ENCODE data around the gene PRR36. TPM values are rescaled to one million over a fixed set of nuclear protein-coding genes. Genes with fewer than 3 reads are reported as not detected.

PRR36 gene
- total RNA-seq, 1 experiment from 2014 or later: 0.14 TPM

GRCh38 chr19:7908078-7908699, 34.0 kb upstream of the PRR36 start:
- no peak overlapping the region for H3K4me3 ChIP-seq (ENCODE audit: insufficient read depth, low read depth, low read length)
- H3K27me3 ChIP-seq (ENCODE audit: control insufficient read depth, insufficient read depth, low read length): no peaks in the 10 kb centered on the region
- H3K36me3 ChIP-seq (replicated peaks; ENCODE audit: control insufficient read depth, insufficient read depth, low read length): peaks cover 1% of the 10 kb centered on the region
- no peak for DNase-seq

DNA sequence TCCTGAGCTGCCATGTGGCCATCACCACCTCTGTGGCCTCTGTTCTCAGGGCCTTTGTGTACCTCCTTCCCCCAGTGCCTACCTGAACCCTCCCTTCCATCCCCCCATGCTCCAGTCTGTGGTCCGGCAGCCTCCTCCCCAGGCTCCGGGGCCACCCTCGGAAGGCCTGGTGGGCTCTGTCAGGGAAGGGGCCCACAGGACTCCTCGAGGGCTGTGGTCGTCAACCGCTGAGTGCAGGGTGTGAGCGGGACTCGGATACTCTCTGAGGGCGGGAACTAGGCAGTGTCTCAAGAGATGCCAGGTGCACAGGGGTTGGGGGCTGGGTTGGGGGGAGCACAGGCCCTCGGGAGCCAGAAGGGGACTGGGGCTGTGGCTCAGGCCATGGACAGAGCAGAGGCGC, 33.4 kb upstream of the PRR36 start:
- H3K4me3 ChIP-seq (ENCODE audit: insufficient read depth, low read depth, low read length): no peak overlapping the region
- DNase-seq: no peak
- peaks cover 1% of the 10 kb centered on the region for H3K36me3 ChIP-seq (replicated peaks; ENCODE audit: control insufficient read depth, insufficient read depth, low read length)
- H3K27me3 ChIP-seq (ENCODE audit: control insufficient read depth, insufficient read depth, low read length): no peaks in the 10 kb centered on the region

DNA sequence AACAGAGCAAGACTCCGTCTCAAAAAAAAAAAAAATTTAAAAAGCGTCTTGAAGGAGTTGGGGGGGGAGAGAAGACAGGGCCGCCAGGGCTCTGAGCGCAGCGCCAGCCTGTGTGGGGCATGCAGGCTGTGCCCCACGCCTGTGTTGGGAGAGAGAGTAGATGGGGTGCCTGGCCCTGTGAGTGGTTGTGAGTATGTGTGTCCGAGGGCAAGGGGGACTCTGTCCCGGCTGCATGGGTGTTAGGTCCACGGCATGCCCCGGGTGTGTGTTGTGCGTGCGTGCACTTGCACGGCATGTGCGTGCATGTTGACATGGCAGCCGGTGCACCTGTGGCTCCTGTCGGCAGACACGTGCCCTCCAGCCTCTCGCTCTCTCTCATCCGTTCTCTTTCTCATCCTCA, 32.9 kb upstream of the PRR36 start:
- Histone ChIP-seq H3K4me3 (ENCODE audit: insufficient read depth, low read depth, low read length) (no peak overlapping the region), H3K36me3 (replicated peaks; ENCODE audit: control insufficient read depth, insufficient read depth, low read length) (peaks cover 1% of the 10 kb centered on the region; the same call in 1 of the 2 replicates), H3K27me3 (ENCODE audit: control insufficient read depth, insufficient read depth, low read length) (no peaks in the 10 kb centered on the region; the same call in 1 of the 2 replicates)
- no peak for DNase-seq

DNA sequence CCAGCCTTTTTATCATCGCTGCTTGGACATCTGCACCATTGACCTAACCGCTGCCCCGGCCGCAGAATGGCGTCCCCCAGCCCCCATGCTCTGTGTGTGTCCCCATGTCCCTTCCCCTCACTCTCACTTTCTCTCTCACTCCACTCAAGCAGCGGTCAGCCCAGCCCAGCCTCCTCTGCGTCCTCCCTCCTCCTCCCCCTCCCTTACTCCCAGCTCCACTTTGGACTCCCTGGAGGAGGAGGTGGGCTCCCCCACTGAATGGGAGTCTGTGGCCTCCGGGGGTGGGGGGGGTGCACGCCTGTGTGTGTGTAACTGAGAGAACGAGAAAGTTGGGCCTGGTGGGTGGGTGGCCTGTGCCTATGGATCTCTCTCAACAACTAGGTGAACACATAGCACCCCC, 31.7 kb upstream of the PRR36 start:
- Histone ChIP-seq H3K27me3 (ENCODE audit: control insufficient read depth, insufficient read depth, low read length) (no peaks in the 10 kb centered on the region; the same call in 1 of the 2 replicates), H3K4me3 (ENCODE audit: insufficient read depth, low read depth, low read length) (no peak overlapping the region), H3K36me3 (replicated peaks; ENCODE audit: control insufficient read depth, insufficient read depth, low read length) (peaks cover 1% of the 10 kb centered on the region; the same call in 1 of the 2 replicates)
- DNase-seq: no peak

- Histone ChIP-seq H3K36me3 (replicated peaks; ENCODE audit: control insufficient read depth, insufficient read depth, low read length) (no peaks in the 10 kb centered on the region; the same call in 1 of the 2 replicates), H3K27me3 (ENCODE audit: control insufficient read depth, insufficient read depth, low read length) (no peaks in the 10 kb centered on the region; the same call in 1 of the 2 replicates), H3K4me3 (ENCODE audit: insufficient read depth, low read depth, low read length) (no peak overlapping the region)
- DNase-seq: no peak
These were observed 31.1 kb upstream of the PRR36 start for GRCh38 chr19:7905268-7905667.

GRCh38 chr19:7904074-7905020, 30.2 kb upstream of the PRR36 start:
- peak; percentile 92 for DNase-seq
- no peaks in the 10 kb centered on the region; the same call in 1 of the 2 replicates for H3K27me3 ChIP-seq (ENCODE audit: control insufficient read depth, insufficient read depth, low read length)
- H3K4me3 ChIP-seq (ENCODE audit: insufficient read depth, low read depth, low read length): peak overlapping the region; percentile 88
- no peaks in the 10 kb centered on the region; the same call in 1 of the 2 replicates for H3K36me3 ChIP-seq (replicated peaks; ENCODE audit: control insufficient read depth, insufficient read depth, low read length)

DNA sequence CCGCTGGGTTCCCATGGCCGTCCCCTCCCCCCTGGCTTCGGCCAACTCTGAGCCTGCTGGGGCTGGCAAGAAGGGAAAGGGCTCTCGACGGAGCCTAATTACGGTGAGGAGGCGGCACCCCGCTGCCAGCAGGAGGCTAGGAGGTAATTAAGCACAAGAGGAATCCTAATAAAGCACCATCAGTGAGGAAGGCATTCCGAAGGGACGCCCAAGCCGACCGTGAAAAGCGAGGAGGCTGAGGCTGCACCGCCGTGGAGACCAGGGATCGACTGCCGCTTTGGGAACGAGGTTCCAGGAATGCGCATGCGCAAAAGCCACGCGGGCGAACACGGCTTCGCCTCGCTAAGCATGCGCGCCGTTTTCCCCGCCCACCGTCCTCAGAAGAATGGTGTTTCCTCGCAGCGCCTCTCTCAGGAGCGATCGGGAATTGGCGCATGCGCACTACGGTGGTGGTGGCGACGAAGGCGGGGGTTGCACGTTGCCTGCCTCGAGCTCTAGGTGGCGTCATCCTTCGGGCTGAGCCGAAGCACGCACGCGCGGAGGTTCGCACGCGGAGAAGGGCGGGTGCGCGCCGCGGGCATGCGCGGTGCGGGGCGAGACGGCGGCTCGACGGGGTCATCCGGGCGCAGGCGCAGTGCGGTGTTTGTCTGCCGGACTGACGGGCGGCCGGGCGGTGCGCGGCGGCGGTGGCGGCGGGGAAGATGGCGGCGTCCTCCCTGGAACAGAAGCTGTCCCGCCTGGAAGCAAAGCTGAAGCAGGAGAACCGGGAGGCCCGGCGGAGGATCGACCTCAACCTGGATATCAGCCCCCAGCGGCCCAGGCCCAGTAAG, 29.3 kb upstream of the PRR36 start, which contains the start of gene MAP2K7:
MAP2K7 (plus strand) TSS at position 634 of the 830 bp plus-strand sequence; CDS start at position 702, 68 bp downstream.
- Histone ChIP-seq H3K36me3 (replicated peaks; ENCODE audit: control insufficient read depth, insufficient read depth, low read length) (peaks cover 2% of the 10 kb centered on the region; the same call in 1 of the 2 replicates), H3K27me3 (ENCODE audit: control insufficient read depth, insufficient read depth, low read length) (no peaks in the 10 kb centered on the region; the same call in 1 of the 2 replicates), H3K4me3 (ENCODE audit: insufficient read depth, low read depth, low read length) (peak within 1 kb of the TSS; percentile 88)
- peak; percentile 100 for DNase-seq

DNA sequence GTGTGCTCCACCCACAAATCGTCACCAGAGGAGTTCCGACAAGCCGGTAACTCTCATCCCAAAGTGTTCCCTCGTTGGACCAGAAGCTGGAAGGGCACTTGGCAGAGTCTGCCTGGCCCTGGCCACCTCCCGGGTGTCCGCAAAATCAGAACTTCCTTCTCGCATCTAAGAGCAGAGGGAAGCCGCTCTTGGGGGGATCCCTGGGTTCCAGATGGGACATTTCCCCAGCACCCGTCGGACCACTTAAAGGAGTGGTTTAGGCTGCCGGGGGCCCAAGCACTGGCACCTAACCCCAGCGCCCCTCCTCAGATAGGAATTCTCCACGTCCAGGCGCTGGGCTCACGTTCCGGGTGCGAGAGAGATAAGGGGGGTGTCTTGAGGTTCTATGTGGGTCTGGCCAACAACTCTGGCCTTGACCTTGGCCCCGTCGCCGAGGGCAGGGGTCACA, 28.6 kb upstream of the PRR36 start:
- H3K4me3 ChIP-seq (ENCODE audit: insufficient read depth, low read depth, low read length): peak overlapping the region; percentile 62
- H3K36me3 ChIP-seq (replicated peaks; ENCODE audit: control insufficient read depth, insufficient read depth, low read length): peaks cover 2% of the 10 kb centered on the region; the same call in 1 of the 2 replicates
- no peak for DNase-seq
- H3K27me3 ChIP-seq (ENCODE audit: control insufficient read depth, insufficient read depth, low read length): no peaks in the 10 kb centered on the region; the same call in 1 of the 2 replicates

DNA sequence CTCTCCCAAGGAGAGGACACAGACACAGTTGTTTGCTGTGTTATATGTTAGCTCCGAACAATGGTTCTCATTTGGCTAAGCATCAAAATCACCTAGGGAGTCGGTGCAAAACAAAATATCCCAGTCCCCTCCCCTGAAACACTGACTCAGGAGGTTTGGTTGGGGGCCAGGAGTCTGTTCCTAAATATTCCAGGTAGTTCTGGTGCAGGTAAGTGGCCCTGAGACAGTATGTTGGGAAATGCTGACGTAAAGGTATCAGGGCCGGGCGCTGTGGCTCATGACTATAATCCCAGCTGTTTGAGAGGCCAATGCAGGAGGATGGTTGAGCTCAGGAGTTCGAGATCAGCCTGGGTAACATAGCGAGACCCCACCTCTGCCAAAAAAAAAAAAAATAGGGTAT, 27.1 kb upstream of the PRR36 start:
- H3K27me3 ChIP-seq (ENCODE audit: control insufficient read depth, insufficient read depth, low read length): no peaks in the 10 kb centered on the region; the same call in 1 of the 2 replicates
- no peak overlapping the region for H3K4me3 ChIP-seq (ENCODE audit: insufficient read depth, low read depth, low read length)
- H3K36me3 ChIP-seq (replicated peaks; ENCODE audit: control insufficient read depth, insufficient read depth, low read length): peaks cover 2% of the 10 kb centered on the region; the same call in 1 of the 2 replicates
- peak; percentile 4 for DNase-seq

DNA sequence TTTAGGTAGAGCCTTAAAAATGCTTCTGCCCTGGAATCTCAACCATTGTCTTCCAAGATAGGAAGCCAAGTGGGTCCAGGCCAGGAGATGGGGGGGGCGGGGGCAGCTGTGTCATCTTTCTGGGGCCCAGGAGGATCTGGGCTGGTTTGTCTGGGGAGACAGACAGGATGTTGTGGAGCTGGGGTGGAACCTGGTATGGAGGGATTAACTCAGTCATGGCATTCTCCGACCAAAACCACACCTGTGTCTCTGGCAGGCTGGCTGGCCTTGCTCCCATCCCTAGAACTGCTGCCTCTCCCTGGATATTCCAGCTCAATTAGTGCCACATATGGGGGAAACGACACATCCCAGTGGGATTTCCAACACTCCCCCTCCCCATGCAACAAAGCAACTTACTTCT, 26.7 kb upstream of the PRR36 start:
- Histone ChIP-seq H3K27me3 (ENCODE audit: control insufficient read depth, insufficient read depth, low read length) (no peaks in the 10 kb centered on the region; the same call in 1 of the 2 replicates), H3K36me3 (replicated peaks; ENCODE audit: control insufficient read depth, insufficient read depth, low read length) (peaks cover 2% of the 10 kb centered on the region; the same call in 1 of the 2 replicates), H3K4me3 (ENCODE audit: insufficient read depth, low read depth, low read length) (no peak overlapping the region)
- DNase-seq: peak; percentile 31

DNA sequence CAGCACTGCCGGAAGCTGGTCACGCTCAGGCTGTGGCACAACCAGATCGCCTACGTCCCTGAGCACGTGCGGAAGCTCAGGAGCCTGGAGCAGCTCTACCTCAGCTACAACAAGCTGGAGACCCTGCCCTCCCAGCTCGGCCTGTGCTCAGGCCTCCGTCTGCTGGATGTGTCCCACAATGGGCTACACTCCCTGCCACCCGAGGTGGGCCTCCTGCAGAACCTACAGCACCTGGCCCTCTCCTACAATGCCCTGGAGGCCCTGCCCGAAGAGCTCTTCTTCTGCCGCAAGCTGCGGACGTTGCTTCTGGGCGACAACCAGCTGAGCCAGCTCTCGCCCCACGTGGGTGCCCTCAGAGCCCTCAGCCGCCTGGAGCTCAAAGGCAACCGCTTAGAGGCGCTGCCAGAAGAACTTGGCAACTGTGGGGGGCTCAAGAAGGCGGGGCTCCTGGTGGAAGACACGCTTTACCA, 26.2 kb upstream of the PRR36 start:
- peak; percentile 39 for DNase-seq
- no peak overlapping the region for H3K4me3 ChIP-seq (ENCODE audit: insufficient read depth, low read depth, low read length)
- no peaks in the 10 kb centered on the region; the same call in 1 of the 2 replicates for H3K27me3 ChIP-seq (ENCODE audit: control insufficient read depth, insufficient read depth, low read length)
- H3K36me3 ChIP-seq (replicated peaks; ENCODE audit: control insufficient read depth, insufficient read depth, low read length): peaks cover 2% of the 10 kb centered on the region; the same call in 1 of the 2 replicates

- Histone ChIP-seq H3K4me3 (ENCODE audit: insufficient read depth, low read depth, low read length) (no peak overlapping the region), H3K36me3 (replicated peaks; ENCODE audit: control insufficient read depth, insufficient read depth, low read length) (peaks cover 2% of the 10 kb centered on the region; the same call in 1 of the 2 replicates), H3K27me3 (ENCODE audit: control insufficient read depth, insufficient read depth, low read length) (no peaks in the 10 kb centered on the region; the same call in 1 of the 2 replicates)
- DNase-seq: peak; percentile 49
These were observed 25.7 kb upstream of the PRR36 start for GRCh38 chr19:7899751-7900378.

DNA sequence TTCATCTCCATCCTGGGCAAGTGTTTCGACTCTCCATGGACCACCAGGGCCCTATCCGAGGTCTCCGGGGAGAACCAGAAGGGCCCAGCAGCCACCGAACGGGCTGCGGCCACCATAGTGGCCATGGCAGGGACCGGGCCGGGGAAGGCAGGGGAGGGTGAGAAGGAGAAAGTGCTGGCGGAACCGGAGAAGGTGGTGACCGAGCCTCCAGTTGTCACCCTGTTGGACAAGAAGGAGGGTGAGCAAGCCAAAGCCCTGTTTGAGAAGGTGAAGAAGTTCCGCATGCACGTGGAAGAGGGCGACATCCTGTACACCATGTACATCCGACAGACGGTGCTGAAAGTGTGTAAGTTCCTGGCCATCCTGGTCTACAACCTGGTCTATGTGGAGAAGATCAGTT, 24.8 kb upstream of the PRR36 start:
- H3K27me3 ChIP-seq (ENCODE audit: control insufficient read depth, insufficient read depth, low read length): no peaks in the 10 kb centered on the region; the same call in 1 of the 2 replicates

More for the DNA sequence above, 24.8 kb upstream of the PRR36 start:
- peak; percentile 13 for DNase-seq
- peaks cover 2% of the 10 kb centered on the region; the same call in 1 of the 2 replicates for H3K36me3 ChIP-seq (replicated peaks; ENCODE audit: control insufficient read depth, insufficient read depth, low read length)
- H3K4me3 ChIP-seq (ENCODE audit: insufficient read depth, low read depth, low read length): no peak overlapping the region

Measured in H7 (cell line).